ENCODE measurements around the gene RAB5IF.
"Not testable (repeated sequence)": the region's sequence is repeated elsewhere in the genome, so short reads cannot be mapped to it uniquely, and the experiment has no call there.

RAB5IF gene

GRCh38 chr20:36631646-36632045, 26.1 kb downstream of the RAB5IF start:
- no peak for FAIRE-seq

- no peak for FAIRE-seq
These were observed 26.5 kb downstream of the RAB5IF start for GRCh38 chr20:36632147-36632486.

GRCh38 chr20:36632487-36633284, 27.1 kb downstream of the RAB5IF start:
- no peak for FAIRE-seq

GRCh38 chr20:36633285-36633772, 27.8 kb downstream of the RAB5IF start:
- FAIRE-seq, result no peak

- FAIRE-seq, result no peak
These were observed 28.8 kb downstream of the RAB5IF start for GRCh38 chr20:36634342-36634741.

DNA sequence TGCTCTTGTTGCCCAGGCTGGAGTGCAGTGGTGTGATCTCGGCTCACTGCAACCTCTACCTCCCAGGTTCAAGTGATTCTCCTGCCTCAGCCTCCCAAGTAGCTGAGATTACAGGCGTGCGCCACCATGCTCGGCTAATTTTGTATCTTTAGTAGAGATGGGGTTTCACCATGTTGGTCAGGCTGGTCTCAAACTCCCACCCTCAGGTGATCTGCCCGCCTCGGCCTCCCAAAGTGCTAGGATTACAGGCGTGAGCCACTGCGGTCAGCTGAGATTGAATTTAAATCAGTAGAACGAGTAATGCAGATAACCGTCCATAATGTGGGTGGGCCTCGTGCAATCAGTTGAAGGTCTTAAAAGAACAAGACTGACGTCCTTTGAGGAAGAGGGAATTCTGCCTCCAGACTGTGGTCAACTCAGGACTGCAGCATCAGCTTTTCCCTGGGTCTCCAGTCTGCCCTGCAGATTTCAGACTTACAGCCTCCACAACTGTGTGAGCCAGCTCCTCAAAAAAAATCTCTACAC, 33.4 kb downstream of the RAB5IF start:
- not testable (repeated sequence) for FAIRE-seq

- FAIRE-seq, result no peak
These were observed 35.9 kb downstream of the RAB5IF start for GRCh38 chr20:36641506-36641843.

GRCh38 chr20:36642136-36642535, 36.6 kb downstream of the RAB5IF start:
- FAIRE-seq, result no peak

DNA sequence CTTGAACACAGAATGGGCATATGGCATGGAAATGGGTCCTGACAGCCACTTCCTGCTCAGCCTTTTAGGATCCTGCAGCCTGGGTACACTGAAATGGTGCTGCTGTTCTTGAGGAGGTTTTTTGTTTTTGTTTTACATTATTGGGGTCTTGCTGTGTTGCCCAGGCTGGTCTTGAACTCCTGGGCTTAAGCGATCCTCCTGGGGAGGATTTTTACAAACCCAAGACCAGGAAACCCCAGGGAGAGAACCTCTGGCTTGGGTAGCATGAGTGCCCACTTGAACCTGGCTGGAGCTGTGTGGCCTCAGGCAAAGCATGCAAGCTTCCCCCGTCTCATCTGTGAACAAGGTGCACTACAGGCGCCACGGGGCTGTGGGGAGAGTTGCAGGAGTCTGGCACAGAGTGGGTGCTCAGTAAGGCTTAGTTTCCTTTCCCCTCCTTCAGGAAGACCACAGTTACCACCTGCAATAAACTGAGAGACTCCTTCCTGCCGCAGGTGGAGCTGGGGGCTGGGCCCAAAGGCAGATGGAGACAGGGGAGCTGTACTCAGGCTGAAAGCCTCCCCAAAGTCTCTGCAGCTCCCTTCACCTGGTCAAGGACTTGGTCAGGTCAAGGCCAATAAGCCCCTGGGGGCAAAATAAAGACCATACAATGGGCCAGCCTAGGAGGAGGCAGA, 38.6 kb downstream of the RAB5IF start:
- no peak for FAIRE-seq

DNA sequence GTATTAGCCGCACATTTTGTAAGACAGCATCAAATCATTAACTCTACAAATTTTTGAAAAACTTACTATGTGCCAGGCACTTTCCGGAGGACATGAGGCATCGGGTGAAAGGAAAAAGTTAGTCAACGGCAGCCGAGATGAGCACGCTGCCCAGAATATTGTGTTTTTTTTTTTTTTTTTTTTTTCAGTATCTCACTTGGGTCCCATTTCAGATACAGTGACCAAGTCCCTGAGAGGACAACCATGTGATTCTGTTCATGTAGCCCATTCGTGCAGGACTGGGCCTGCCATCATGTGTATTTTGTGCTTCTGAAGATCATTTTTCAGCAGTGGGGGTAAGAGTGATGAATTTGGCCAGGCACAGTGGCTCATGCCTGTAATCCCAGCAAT, 39.1 kb downstream of the RAB5IF start:
- no peak for FAIRE-seq

DNA sequence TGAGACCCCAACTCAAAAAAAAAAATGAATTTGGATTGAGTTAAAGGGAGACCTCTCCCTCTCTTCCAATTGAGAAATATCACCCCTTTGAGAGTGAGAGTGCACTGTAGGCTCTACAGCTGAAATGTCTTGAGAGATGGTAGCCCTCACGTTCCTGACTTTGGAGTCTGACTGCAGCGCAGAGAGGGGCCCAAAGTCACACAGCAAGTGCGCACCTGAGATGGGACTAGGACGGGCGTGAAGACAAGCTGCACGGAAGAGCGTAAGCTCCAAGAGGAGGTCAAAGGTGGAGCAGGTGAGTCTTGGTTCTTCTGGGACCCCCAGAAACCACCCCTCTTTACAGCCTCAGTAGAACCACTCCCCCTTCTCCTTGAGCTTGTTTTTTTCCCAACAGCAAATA, 39.8 kb downstream of the RAB5IF start:
- FAIRE-seq, result no peak

DNA sequence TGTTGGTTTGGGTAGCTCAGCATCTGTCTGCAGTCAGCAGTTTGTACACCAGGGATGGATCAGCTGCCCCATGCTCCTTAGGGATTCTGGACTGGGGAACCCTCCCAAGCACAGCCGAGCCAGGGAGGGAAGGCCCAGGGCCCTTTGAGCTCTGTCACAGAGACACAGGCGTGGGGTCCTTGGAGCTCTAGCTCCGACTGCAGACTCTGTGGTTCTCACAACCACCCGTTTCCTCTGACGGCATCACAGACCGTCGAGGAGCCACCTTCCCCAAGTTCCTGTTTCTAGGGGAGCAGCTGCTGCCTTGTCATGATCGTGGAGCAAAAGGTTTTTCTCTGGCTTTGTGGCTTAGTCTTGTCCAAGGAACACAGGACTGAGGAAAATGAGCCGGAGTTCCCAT, 40.4 kb downstream of the RAB5IF start, which contains the start of gene SLA2:
SLA2 (minus strand) TSS at position 199 of the 400 bp plus-strand sequence. CDS start 4,861 bp downstream, outside the sequence.
- no peak for FAIRE-seq

DNA sequence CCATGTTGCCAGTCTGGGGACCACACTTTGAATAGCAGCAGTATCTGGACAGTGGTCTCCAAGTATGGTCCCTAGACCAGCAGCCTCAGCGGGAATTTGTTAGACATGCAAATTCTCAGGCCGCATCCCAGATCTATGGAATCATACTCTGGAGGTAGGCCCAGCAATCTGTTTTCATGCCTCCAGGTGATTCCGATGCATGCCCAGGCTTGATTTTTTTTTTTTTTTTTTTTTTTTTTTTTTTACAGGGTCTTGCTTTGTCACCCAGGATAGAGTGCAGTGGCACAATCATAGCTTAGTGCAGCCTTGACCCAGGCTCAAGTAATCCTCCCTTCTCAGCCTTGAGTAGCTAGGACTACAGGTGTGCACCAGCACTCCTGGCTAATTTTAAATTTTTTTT, 41.1 kb downstream of the RAB5IF start:
- no peak for FAIRE-seq

GRCh38 chr20:36647196-36648121, 41.9 kb downstream of the RAB5IF start:
- no peak for FAIRE-seq

DNA sequence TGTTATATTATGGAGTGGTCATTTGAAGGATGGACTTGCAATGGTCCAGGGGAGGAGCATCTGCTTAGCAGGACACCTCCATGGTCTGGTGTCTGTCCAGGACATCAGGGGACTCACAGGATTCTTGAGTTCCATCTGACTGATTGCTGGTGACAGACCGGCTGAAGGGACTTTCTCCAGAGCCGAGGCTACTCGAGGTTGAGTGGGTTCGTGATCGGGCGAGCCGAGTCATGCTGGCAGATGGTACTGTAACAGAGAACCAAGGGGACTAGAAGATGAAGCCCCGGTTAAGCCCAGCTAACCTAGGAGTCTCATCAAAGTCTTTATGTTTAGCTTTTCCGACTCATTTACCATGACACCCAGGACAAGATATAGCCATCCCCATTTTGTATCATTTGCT, 47.9 kb downstream of the RAB5IF start:
- no peak for FAIRE-seq

DNA sequence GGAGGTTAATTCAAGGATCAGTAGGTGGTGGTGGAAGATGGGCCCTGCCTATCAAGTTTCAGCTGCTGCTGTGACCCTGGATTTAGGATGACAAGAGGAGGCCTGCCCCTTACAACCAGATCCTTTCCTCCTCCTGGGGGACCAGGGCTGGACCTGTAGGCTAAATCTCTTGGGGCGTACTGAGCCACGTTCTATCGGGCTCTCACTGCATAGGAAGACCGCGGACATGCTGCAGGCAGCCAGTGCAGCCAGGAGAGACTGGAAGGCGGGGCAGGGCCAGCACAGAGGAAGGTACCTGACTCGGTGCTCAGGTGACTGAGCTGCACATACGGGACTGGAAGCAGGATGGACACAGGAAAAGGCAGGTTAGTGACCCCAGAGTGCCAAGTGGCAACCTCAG, 48.9 kb downstream of the RAB5IF start:
- no peak for FAIRE-seq

DNA sequence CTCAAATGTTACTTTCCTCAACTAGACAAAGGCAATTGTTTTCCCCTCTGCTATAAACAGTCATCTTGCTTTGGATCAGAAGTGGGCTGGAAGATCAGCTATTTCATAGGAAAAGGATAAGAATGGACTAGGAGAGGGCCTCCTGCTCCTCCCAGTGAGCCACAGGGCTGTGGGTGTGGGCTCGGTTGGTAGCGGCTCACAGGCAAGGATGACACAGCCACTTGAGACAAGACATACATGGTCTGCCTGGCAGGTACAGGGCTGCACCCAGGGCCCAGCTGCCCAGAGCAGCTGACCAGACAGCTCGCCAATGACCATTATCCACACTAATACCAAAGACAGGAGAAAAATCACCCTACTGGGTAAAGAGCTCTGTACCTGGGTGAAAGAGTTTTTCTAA, 49.4 kb downstream of the RAB5IF start:
- FAIRE-seq, result no peak

DNA sequence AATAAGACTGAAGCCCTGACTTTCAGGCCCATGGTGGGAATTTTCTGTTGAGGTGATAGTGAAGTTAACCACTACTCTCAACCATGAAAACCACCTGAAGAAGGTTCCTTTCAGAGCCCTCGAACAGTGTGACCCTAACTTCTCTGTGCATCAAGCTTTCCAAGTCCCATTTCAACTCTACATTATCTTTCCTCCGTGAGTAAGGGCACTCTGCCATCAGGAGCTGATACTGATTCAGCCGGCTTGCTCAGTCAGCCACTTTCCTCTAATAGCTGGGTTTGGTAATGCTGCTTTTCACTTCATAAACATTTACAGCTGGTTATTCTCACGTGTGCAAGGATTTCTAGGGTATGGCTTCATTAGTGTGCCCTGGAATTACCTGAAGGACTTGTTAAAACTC, 51.2 kb downstream of the RAB5IF start:
- FAIRE-seq, result no peak

DNA sequence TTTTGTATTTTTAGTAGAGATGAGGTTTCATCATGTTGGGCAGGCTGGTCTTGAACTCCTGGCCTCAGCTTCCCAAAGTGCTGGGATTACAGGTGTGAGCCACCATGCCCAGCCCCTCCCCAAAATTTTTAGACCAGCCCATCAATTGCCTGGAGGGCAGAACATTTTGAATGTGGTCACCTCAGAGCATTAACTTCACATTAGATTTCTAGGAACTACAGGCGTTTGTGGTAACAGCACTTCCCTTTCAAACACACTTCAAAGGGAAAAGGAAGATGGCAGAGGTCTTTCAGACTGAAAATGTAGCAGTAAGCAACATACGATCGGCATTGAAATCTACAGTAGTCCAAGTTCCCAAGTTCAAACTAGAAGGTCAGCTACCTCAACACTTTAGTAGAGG, 52.7 kb downstream of the RAB5IF start:
- no peak for FAIRE-seq
